ENCODE results near the gene EIF4A3. TPM values are rescaled to one million over a fixed set of nuclear protein-coding genes. Genes with fewer than 3 reads are reported as not detected.

Gene EIF4A3
- total RNA-seq, 1 donor from 2014 or later, result 90.1 TPM

DNA sequence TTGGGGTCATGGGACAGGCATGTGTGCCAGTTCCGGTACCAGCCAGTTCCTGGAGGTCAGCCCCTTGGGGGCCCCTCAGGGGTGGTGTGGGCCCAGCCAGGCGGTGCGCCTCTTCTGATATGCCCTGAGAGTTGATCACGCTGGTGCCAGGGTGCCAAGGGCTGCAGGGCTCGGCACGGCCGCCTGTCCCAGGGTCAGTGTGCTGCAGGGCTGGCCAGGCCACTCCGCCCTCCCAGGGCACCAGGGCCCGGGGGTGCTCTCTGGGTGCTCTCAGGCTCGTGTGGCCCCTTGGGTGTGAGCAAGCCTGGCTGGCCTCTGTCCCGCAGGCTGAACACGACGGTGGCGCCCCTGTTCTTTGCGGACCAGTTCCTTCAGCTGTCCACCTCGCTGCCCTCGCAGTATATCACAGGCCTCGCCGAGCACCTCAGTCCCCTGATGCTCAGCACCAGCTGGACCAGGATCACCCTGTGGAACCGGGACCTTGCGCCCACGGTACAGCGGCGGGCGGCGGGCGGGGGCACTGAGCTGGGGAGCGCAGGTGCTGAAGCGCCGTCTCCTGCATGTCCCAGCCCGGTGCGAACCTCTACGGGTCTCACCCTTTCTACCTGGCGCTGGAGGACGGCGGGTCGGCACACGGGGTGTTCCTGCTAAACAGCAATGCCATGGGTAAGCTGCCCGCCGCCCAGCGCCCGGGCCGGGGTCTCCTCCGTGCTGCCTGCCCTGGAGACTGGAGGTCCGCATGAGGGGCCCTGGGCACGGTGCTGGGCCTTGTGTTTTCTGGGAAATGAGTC lies 39.5 kb downstream of the EIF4A3 start:
- intact Hi-C loops (cut with DNase I), result no loop called here

DNA sequence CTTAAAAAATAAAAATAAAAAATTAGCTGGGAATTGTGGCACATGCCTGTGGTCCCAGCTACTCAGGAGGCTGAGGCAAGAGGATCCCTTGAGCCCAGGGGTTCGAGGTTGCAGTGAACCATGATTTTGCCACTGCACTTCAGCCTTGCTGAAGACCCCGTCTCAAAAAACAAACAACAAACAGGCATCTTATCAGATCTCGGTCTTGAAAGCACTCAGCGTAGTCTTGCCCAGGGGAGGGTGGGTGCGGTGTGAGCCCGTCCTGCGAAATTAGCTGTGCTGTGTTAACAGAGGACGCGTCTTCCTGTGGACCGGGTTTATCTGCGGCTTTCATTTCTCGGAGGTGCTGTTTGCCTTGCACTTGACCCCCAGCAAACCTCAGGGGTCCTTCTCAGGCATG lies 40.2 kb downstream of the EIF4A3 start:
- Histone ChIP-seq H3K27ac (no peak overlapping the region), H3K4me1 (peaks cover 31% of the 10 kb centered on the region), H3K9me3 (no peaks in the 10 kb centered on the region), H3K36me3 (peaks cover 0 to 5% of the 10 kb centered on the region in 2 donors), H3K27me3 (no peaks in the 10 kb centered on the region), H3K4me3 (no peak overlapping the region)
- TF ChIP-seq POLR2A (IDR thresholded peaks at IDR 0.05), result no peak
- no peak for TF ChIP-seq POLR2AphosphoS5 (IDR thresholded peaks at IDR 0.05; ENCODE audit: insufficient read depth in 1 of 2, low read depth in 1 of 2)
- TF ChIP-seq, protein P1, sequence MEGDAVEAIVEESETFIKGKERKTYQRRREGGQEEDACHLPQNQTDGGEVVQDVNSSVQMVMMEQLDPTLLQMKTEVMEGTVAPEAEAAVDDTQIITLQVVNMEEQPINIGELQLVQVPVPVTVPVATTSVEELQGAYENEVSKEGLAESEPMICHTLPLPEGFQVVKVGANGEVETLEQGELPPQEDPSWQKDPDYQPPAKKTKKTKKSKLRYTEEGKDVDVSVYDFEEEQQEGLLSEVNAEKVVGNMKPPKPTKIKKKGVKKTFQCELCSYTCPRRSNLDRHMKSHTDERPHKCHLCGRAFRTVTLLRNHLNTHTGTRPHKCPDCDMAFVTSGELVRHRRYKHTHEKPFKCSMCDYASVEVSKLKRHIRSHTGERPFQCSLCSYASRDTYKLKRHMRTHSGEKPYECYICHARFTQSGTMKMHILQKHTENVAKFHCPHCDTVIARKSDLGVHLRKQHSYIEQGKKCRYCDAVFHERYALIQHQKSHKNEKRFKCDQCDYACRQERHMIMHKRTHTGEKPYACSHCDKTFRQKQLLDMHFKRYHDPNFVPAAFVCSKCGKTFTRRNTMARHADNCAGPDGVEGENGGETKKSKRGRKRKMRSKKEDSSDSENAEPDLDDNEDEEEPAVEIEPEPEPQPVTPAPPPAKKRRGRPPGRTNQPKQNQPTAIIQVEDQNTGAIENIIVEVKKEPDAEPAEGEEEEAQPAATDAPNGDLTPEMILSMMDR (IDR thresholded peaks at IDR 0.05), result no peak
- no peak for DNase-seq (ENCODE audit: extremely low spot score in 2 of 2)
- intact Hi-C loops (cut with DNase I), result no loop called here

More for the DNA sequence above, 39.5 kb downstream of the EIF4A3 start:
- Histone ChIP-seq H3K27me3 (no peaks in the 10 kb centered on the region), H3K9me3 (no peaks in the 10 kb centered on the region), H3K36me3 (peaks cover 0 to 5% of the 10 kb centered on the region in 2 donors), H3K4me1 (peaks cover 24% of the 10 kb centered on the region), H3K27ac (no peak overlapping the region), H3K4me3 (no peak overlapping the region)
- TF ChIP-seq, protein P1 (IDR thresholded peaks at IDR 0.05), result no peak
- DNase-seq (ENCODE audit: extremely low spot score in 2 of 2), result no peak

DNA sequence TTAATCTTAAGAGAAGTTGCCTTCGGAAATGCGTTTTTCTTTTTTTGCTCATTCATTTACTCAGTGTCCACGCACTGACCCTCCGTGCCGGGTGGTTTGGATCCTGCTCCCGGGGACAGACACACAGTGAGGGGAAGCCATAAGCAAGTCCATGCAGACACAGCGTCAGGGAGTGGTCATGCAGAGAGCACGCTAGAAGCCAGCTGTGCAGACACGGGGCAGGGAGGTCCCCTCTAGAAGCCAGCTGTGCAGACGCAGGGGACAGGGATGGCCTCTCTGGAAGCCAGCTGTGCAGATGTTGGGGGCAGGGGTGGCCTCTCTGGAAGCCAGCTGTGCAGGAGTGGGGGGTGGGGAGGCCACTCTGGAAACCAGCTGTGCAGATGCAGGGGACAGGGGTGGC lies 40.8 kb downstream of the EIF4A3 start:
- Histone ChIP-seq H3K4me1 (peaks cover 32% of the 10 kb centered on the region), H3K27ac (no peak overlapping the region), H3K9me3 (no peaks in the 10 kb centered on the region), H3K27me3 (no peaks in the 10 kb centered on the region), H3K36me3 (peaks cover 0 to 5% of the 10 kb centered on the region in 2 donors), H3K4me3 (no peak overlapping the region)
- TF ChIP-seq POLR2AphosphoS5 (IDR thresholded peaks at IDR 0.05; ENCODE audit: insufficient read depth in 1 of 2, low read depth in 1 of 2), result no peak
- TF ChIP-seq POLR2A (IDR thresholded peaks at IDR 0.05), result no peak
- TF ChIP-seq, protein P1 (IDR thresholded peaks at IDR 0.05), result no peak
- intact Hi-C loops (cut with DNase I), result no loop called here
- DNase-seq (ENCODE audit: extremely low spot score in 2 of 2), result no peak

DNA sequence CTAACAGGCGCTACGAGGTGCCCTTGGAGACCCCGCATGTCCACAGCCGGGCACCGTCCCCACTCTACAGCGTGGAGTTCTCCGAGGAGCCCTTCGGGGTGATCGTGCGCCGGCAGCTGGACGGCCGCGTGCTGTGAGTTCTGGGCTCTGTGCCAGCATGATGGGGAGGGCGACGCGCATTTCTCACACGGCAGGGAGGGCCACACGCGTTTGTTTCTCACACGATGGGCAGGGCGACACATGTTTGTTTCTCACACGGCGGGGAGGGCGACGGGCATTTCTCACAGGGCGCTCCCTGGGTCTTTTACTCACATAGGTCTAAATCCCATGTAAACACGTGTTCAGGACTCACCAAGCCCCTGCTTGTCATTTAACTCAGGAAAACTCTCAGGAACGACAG lies 41.2 kb downstream of the EIF4A3 start:
- Histone ChIP-seq H3K4me1 (peaks cover 35% of the 10 kb centered on the region), H3K27me3 (no peaks in the 10 kb centered on the region), H3K36me3 (peaks cover 0 to 5% of the 10 kb centered on the region in 2 donors), H3K27ac (no peak overlapping the region), H3K9me3 (no peaks in the 10 kb centered on the region), H3K4me3 (no peak overlapping the region)
- intact Hi-C loops (cut with DNase I), result no loop called here
- no peak for DNase-seq (ENCODE audit: extremely low spot score in 2 of 2)
- no peak for TF ChIP-seq POLR2A (IDR thresholded peaks at IDR 0.05)
- TF ChIP-seq, protein P1 (IDR thresholded peaks at IDR 0.05), result no peak
- TF ChIP-seq POLR2AphosphoS5 (IDR thresholded peaks at IDR 0.05; ENCODE audit: insufficient read depth in 1 of 2, low read depth in 1 of 2), result no peak

DNA sequence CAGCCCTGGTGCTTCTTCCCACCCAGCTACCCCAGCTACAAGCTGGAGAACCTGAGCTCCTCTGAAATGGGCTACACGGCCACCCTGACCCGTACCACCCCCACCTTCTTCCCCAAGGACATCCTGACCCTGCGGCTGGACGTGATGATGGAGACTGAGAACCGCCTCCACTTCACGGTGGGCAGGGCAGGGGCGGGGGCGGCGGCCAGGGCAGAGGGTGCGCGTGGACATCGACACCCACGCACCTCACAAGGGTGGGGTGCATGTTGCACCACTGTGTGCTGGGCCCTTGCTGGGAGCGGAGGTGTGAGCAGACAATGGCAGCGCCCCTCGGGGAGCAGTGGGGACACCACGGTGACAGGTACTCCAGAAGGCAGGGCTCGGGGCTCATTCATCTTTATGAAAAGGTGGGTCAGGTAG lies 42.0 kb downstream of the EIF4A3 start:
- TF ChIP-seq, protein P1 (IDR thresholded peaks at IDR 0.05), result no peak
- TF ChIP-seq POLR2A (IDR thresholded peaks at IDR 0.05), result no peak
- TF ChIP-seq POLR2AphosphoS5 (IDR thresholded peaks at IDR 0.05; ENCODE audit: insufficient read depth in 1 of 2, low read depth in 1 of 2), result no peak
- peaks cover 38% of the 10 kb centered on the region for H3K4me1 ChIP-seq
- intact Hi-C loops (cut with DNase I), result no loop called here
- H3K27ac ChIP-seq, result no peak overlapping the region
- H3K9me3 ChIP-seq, result no peaks in the 10 kb centered on the region
- DNase-seq (ENCODE audit: extremely low spot score in 2 of 2), result no peak
- no peak overlapping the region for H3K4me3 ChIP-seq
- no peaks in the 10 kb centered on the region for H3K27me3 ChIP-seq
- H3K36me3 ChIP-seq, result peaks cover 0 to 5% of the 10 kb centered on the region in 2 donors

Measured in vagina (tissue), 2 donors.